Renal pelvis (tissue), 4 donors: Measurements from ENCODE around the gene MIOX. TPM values are rescaled to one million over a fixed set of nuclear protein-coding genes. Genes with fewer than 3 reads are reported as not detected.
A peak's percentile ranks its signal among the peaks of the same experiment; 100 is the strongest.

Source experiments
- DNase-seq: peaks from one replicate; pipeline ENCODE4 v3.0.0-alpha.2; 2013
- polyA plus RNA-seq, 3 donors: library from polyadenylated mRNA; unstranded; fragments of 120-200 nt; gene quantifications; one replicate each; pipeline ENCODE4 v1.2.1, GENCODE V29; 2013; ENCODE audit not compliant: insufficient read length in 3 of 3

The MIOX gene
- polyA plus RNA-seq, 3 donors, result 3.3 to 6.6 (median 4.2) TPM

GRCh38 chr22:50470491-50470890 lies 16.2 kb upstream of the MIOX start:
- no peak for DNase-seq

- no peak for DNase-seq
Observed at GRCh38 chr22:50471197-50471847, 15.3 kb upstream of the MIOX start.

- DNase-seq, result no peak
Observed at GRCh38 chr22:50471962-50472361, 14.7 kb upstream of the MIOX start.

GRCh38 chr22:50473088-50473487 lies 13.6 kb upstream of the MIOX start:
- no peak for DNase-seq

GRCh38 chr22:50473855-50474671 lies 12.6 kb upstream of the MIOX start:
- no peak for DNase-seq

GRCh38 chr22:50474710-50475651 lies 11.7 kb upstream of the MIOX start, which contains the start of gene SBF1:
SBF1 (minus strand) TSS chr22:50475035; CDS start chr22:50474840, 195 bp downstream.
- DNase-seq, result peak; percentile 91

GRCh38 chr22:50475652-50476002 lies 11.0 kb upstream of the MIOX start:
- no peak for DNase-seq

- DNase-seq, result no peak
Observed at GRCh38 chr22:50476868-50477267, 9.8 kb upstream of the MIOX start.

- no peak for DNase-seq
Observed at GRCh38 chr22:50477923-50478322, 8.7 kb upstream of the MIOX start.

GRCh38 chr22:50479721-50480120 lies 6.9 kb upstream of the MIOX start:
- DNase-seq, result no peak

GRCh38 chr22:50481045-50481439 lies 5.6 kb upstream of the MIOX start:
- no peak for DNase-seq

GRCh38 chr22:50481440-50482106 lies 5.1 kb upstream of the MIOX start, which contains the start of gene ADM2:
ADM2 (plus strand) TSS chr22:50481543; CDS start chr22:50481848, 305 bp downstream.
- DNase-seq, result peak; percentile 21

- DNase-seq, result no peak
Observed at GRCh38 chr22:50482107-50483074, 4.3 kb upstream of the MIOX start.

- DNase-seq, result no peak
Observed at GRCh38 chr22:50483106-50483505, 3.6 kb upstream of the MIOX start.

- no peak for DNase-seq
Observed at GRCh38 chr22:50483556-50483955, 3.1 kb upstream of the MIOX start.

GRCh38 chr22:50483977-50484853 lies 2.4 kb upstream of the MIOX start:
- DNase-seq, result no peak

GRCh38 chr22:50485221-50486131 lies 1.2 kb upstream of the MIOX start:
- DNase-seq, result no peak
